Measurements from ENCODE around the gene KCNH2.
A peak's percentile ranks its signal among the peaks of the same experiment; 100 is the strongest.

KCNH2 gene

GRCh38 chr7:150942591-150943452 lies 35.3 kb downstream of the KCNH2 start:
- Histone ChIP-seq H3K4me1 (ENCODE audit: control insufficient read depth in 1 of 2, insufficient read depth in 2 of 2, low read length in 2 of 2) (peaks cover 5 to 66% of the 10 kb centered on the region in 2 donors), H3K27me3 (ENCODE audit: low read depth, low read length) (peaks cover 4% of the 10 kb centered on the region), H3K9me3 (ENCODE audit: control insufficient read depth in 1 of 2, low read length in 2 of 2) (no peaks in the 10 kb centered on the region), H3K27ac (ENCODE audit: low read length) (no peak overlapping the region), H3K4me3 (ENCODE audit: low read depth in 1 of 2, low read length in 2 of 2) (no peak overlapping the region), H3K36me3 (ENCODE audit: control insufficient read depth in 1 of 2, insufficient read depth in 2 of 2, low read length in 2 of 2) (no peaks in the 10 kb centered on the region)

DNA sequence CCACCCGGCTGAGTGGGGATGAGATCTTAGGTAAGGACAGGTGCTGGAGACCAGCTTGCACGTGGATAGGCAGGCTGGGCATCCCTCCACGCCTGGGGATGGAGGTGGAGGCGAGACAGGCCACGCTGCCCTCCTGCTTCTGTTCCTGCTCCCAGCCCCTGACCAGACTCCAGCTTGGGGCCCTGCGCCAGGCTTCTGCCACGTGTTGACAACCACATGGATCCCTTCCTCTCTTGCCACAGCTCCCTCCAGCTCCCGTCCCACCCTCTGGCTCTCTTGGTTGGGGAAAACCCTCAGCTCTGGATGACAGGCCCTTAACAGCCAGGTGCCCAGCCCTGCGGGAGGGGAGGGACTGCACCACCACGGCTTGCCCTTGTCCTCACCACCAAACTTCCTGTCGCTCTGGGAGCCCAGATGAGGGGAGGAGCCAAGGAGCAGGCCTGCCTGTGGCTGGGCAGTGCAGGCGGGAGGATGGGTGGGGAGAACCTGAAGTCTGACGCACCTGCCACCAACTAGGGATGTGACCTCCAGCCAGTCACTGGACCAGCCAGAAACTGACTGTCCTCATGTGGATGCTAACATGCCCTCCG lies 36.0 kb downstream of the KCNH2 start:
- Histone ChIP-seq H3K27ac (ENCODE audit: low read length) (no peak overlapping the region), H3K4me1 (ENCODE audit: control insufficient read depth in 1 of 2, insufficient read depth in 2 of 2, low read length in 2 of 2) (peaks cover 5 to 69% of the 10 kb centered on the region in 2 donors), H3K4me3 (ENCODE audit: low read depth in 1 of 2, low read length in 2 of 2) (no peak overlapping the region)

GRCh38 chr7:150941351-150942000 lies 36.6 kb downstream of the KCNH2 start:
- Histone ChIP-seq H3K27me3 (ENCODE audit: low read depth, low read length) (peaks cover 4% of the 10 kb centered on the region), H3K9me3 (ENCODE audit: control insufficient read depth in 1 of 2, low read length in 2 of 2) (no peaks in the 10 kb centered on the region), H3K4me1 (ENCODE audit: control insufficient read depth in 1 of 2, insufficient read depth in 2 of 2, low read length in 2 of 2) (peaks cover 5 to 69% of the 10 kb centered on the region in 2 donors), H3K36me3 (ENCODE audit: control insufficient read depth in 1 of 2, insufficient read depth in 2 of 2, low read length in 2 of 2) (no peaks in the 10 kb centered on the region), H3K4me3 (ENCODE audit: low read depth in 1 of 2, low read length in 2 of 2) (no peak overlapping the region), H3K27ac (ENCODE audit: low read length) (no peak overlapping the region)

More for the DNA sequence above, 36.0 kb downstream of the KCNH2 start:
- Histone ChIP-seq H3K27me3 (ENCODE audit: low read depth, low read length) (peaks cover 4% of the 10 kb centered on the region), H3K9me3 (ENCODE audit: control insufficient read depth in 1 of 2, low read length in 2 of 2) (no peaks in the 10 kb centered on the region), H3K36me3 (ENCODE audit: control insufficient read depth in 1 of 2, insufficient read depth in 2 of 2, low read length in 2 of 2) (no peaks in the 10 kb centered on the region)

DNA sequence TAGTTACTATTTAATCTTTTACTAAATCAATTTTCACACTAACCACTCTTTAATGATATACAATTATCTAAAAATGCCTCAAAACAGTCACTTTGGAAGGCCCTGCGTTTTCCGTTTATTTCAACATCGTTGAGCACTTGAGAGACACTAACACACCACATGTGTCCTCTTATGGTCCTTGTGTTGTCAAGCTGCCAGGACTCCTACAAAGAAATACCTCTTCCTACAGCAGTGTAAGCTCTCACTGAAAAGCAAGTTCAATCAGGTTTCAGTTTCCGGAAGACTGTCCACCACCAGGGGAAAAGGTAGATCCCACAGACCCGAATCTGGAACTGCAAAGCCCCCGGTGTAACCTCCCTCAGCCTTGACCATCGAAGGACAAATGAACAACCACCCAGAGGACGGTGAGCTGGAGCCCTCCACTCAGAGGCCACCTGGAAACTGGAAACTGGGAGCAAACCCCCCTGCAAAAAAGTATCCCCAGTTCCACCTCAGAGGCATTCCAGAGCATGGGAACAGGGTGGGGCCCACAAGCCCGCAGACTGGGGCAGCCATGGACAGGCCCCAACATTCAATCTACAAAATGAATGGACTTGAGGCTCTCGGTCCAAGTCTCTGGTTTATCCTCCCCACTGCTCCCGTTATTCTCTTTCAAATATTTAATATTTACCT lies 37.6 kb downstream of the KCNH2 start:
- Histone ChIP-seq H3K27me3 (ENCODE audit: low read depth, low read length) (peaks cover 4% of the 10 kb centered on the region), H3K9me3 (ENCODE audit: control insufficient read depth in 1 of 2, low read length in 2 of 2) (no peaks in the 10 kb centered on the region), H3K36me3 (ENCODE audit: control insufficient read depth in 1 of 2, insufficient read depth in 2 of 2, low read length in 2 of 2) (no peaks in the 10 kb centered on the region), H3K4me3 (ENCODE audit: low read depth in 1 of 2, low read length in 2 of 2) (no peak overlapping the region), H3K27ac (ENCODE audit: low read length) (no peak overlapping the region), H3K4me1 (ENCODE audit: control insufficient read depth in 1 of 2, insufficient read depth in 2 of 2, low read length in 2 of 2) (peaks cover 5 to 62% of the 10 kb centered on the region in 2 donors)

- H3K36me3 ChIP-seq (ENCODE audit: control insufficient read depth in 1 of 2, insufficient read depth in 2 of 2, low read length in 2 of 2) = no peaks in the 10 kb centered on the region
- peaks cover 4% of the 10 kb centered on the region for H3K27me3 ChIP-seq (ENCODE audit: low read depth, low read length)
- no peaks in the 10 kb centered on the region for H3K9me3 ChIP-seq (ENCODE audit: control insufficient read depth in 1 of 2, low read length in 2 of 2)
- H3K27ac ChIP-seq (ENCODE audit: low read length) = no peak overlapping the region
- no peak overlapping the region for H3K4me3 ChIP-seq (ENCODE audit: low read depth in 1 of 2, low read length in 2 of 2)
- H3K4me1 ChIP-seq (ENCODE audit: control insufficient read depth in 1 of 2, insufficient read depth in 2 of 2, low read length in 2 of 2) = peaks cover 5 to 54% of the 10 kb centered on the region in 2 donors
Measured at GRCh38 chr7:150939466-150939865, 38.7 kb downstream of the KCNH2 start.

DNA sequence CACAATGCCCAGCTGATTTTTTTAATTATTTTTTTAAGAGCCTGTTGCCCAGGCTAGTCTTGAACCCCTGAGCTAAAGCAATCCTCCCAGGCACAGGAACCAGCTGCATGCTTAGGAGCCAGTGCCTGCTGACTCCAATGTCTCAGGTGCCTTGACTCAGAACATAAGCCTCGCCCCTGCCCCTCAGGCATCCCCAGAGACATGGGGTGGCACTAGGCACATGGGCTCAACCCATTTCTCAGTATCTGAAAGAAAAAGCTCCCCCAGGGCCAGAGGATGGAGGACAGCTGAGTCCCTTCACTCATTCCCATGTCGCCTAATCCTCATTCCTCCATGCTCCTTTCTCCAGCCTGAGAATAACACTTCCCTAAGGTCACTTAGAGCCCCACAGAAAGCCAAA lies 39.1 kb downstream of the KCNH2 start:
- Histone ChIP-seq H3K9me3 (ENCODE audit: control insufficient read depth in 1 of 2, low read length in 2 of 2) (no peaks in the 10 kb centered on the region), H3K4me1 (ENCODE audit: control insufficient read depth in 1 of 2, insufficient read depth in 2 of 2, low read length in 2 of 2) (peaks cover 5 to 54% of the 10 kb centered on the region in 2 donors), H3K27me3 (ENCODE audit: low read depth, low read length) (peaks cover 4% of the 10 kb centered on the region), H3K27ac (ENCODE audit: low read length) (no peak overlapping the region), H3K36me3 (ENCODE audit: control insufficient read depth in 1 of 2, insufficient read depth in 2 of 2, low read length in 2 of 2) (no peaks in the 10 kb centered on the region), H3K4me3 (ENCODE audit: low read depth in 1 of 2, low read length in 2 of 2) (no peak overlapping the region)

DNA sequence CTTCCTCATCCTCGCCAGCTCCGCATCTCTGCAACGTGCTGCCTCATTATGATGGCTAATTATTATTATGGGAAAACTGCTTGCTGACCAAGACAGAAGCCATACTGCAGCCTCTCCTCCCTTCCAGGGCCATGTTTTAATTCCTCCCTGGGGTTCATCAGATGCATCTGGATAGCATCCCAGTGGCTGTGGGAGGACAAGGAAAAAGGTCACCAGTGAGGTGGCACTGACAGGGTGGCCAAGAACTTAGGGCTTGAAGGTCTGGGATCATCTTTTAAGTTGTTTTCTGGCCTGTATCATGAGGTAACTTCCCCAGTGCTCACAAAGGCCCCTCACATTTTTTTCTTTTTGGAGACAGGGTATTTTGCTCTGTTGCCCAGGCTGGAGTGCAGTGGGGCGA lies 39.6 kb downstream of the KCNH2 start:
- H3K27ac ChIP-seq (ENCODE audit: low read length) = no peak overlapping the region
- H3K4me1 ChIP-seq (ENCODE audit: control insufficient read depth in 1 of 2, insufficient read depth in 2 of 2, low read length in 2 of 2) = peaks cover 5 to 54% of the 10 kb centered on the region in 2 donors
- H3K4me3 ChIP-seq (ENCODE audit: low read depth in 1 of 2, low read length in 2 of 2) = no peak overlapping the region
- no peaks in the 10 kb centered on the region for H3K9me3 ChIP-seq (ENCODE audit: control insufficient read depth in 1 of 2, low read length in 2 of 2)
- no peaks in the 10 kb centered on the region for H3K36me3 ChIP-seq (ENCODE audit: control insufficient read depth in 1 of 2, insufficient read depth in 2 of 2, low read length in 2 of 2)
- peaks cover 4% of the 10 kb centered on the region for H3K27me3 ChIP-seq (ENCODE audit: low read depth, low read length)

- Histone ChIP-seq H3K27me3 (ENCODE audit: low read depth, low read length) (peaks cover 4% of the 10 kb centered on the region), H3K4me3 (ENCODE audit: low read depth in 1 of 2, low read length in 2 of 2) (peak overlapping the region in 1 of 2 donors; percentile 1), H3K9me3 (ENCODE audit: control insufficient read depth in 1 of 2, low read length in 2 of 2) (no peaks in the 10 kb centered on the region), H3K4me1 (ENCODE audit: control insufficient read depth in 1 of 2, insufficient read depth in 2 of 2, low read length in 2 of 2) (peaks cover 5 to 53% of the 10 kb centered on the region in 2 donors), H3K36me3 (ENCODE audit: control insufficient read depth in 1 of 2, insufficient read depth in 2 of 2, low read length in 2 of 2) (no peaks in the 10 kb centered on the region), H3K27ac (ENCODE audit: low read length) (no peak overlapping the region)
Measured at GRCh38 chr7:150937848-150938561, 40.1 kb downstream of the KCNH2 start.

- no peak overlapping the region for H3K4me3 ChIP-seq (ENCODE audit: low read depth in 1 of 2, low read length in 2 of 2)
- H3K9me3 ChIP-seq (ENCODE audit: control insufficient read depth in 1 of 2, low read length in 2 of 2) = no peaks in the 10 kb centered on the region
- no peak overlapping the region for H3K27ac ChIP-seq (ENCODE audit: low read length)
- H3K36me3 ChIP-seq (ENCODE audit: control insufficient read depth in 1 of 2, insufficient read depth in 2 of 2, low read length in 2 of 2) = no peaks in the 10 kb centered on the region
- peaks cover 5 to 33% of the 10 kb centered on the region in 2 donors for H3K4me1 ChIP-seq (ENCODE audit: control insufficient read depth in 1 of 2, insufficient read depth in 2 of 2, low read length in 2 of 2)
- H3K27me3 ChIP-seq (ENCODE audit: low read depth, low read length) = peaks cover 4% of the 10 kb centered on the region
Measured at GRCh38 chr7:150936018-150936417, 42.1 kb downstream of the KCNH2 start.

GRCh38 chr7:150935149-150935548 lies 43.0 kb downstream of the KCNH2 start:
- no peaks in the 10 kb centered on the region for H3K36me3 ChIP-seq (ENCODE audit: control insufficient read depth in 1 of 2, insufficient read depth in 2 of 2, low read length in 2 of 2)

More at GRCh38 chr7:150935149-150935548, 43.0 kb downstream of the KCNH2 start:
- Histone ChIP-seq H3K4me1 (ENCODE audit: control insufficient read depth in 1 of 2, insufficient read depth in 2 of 2, low read length in 2 of 2) (peaks cover 5 to 25% of the 10 kb centered on the region in 2 donors), H3K4me3 (ENCODE audit: low read depth in 1 of 2, low read length in 2 of 2) (no peak overlapping the region), H3K27me3 (ENCODE audit: low read depth, low read length) (peaks cover 4% of the 10 kb centered on the region), H3K27ac (ENCODE audit: low read length) (no peak overlapping the region), H3K9me3 (ENCODE audit: control insufficient read depth in 1 of 2, low read length in 2 of 2) (no peaks in the 10 kb centered on the region)
